ENCODE data around the gene STIM2.

The STIM2 gene

GRCh38 chr4:26931966-26932365 lies 71.3 kb downstream of the STIM2 start:
- Histone ChIP-seq H3K27me3 (ENCODE audit: control insufficient read depth, insufficient read depth, low read length) (no peaks in the 10 kb centered on the region), H3K9ac (ENCODE audit: low read depth, low read length) (no peak overlapping the region), H3K9me3 (ENCODE audit: control insufficient read depth, insufficient read depth, low read length) (no peaks in the 10 kb centered on the region), H3K4me1 (ENCODE audit: control insufficient read depth, insufficient read depth, low read length) (peaks cover 9% of the 10 kb centered on the region; the same call in 1 of the 2 replicates), H3K36me3 (ENCODE audit: control insufficient read depth, insufficient read depth, low read length) (no peaks in the 10 kb centered on the region), H3K27ac (ENCODE audit: low read depth, low read length) (no peak overlapping the region), H3K4me3 (ENCODE audit: low read depth, low read length) (no peak overlapping the region)

GRCh38 chr4:26935397-26935796 lies 74.8 kb downstream of the STIM2 start:
- Histone ChIP-seq H3K4me1 (ENCODE audit: control insufficient read depth, insufficient read depth, low read length) (peaks cover 19% of the 10 kb centered on the region), H3K36me3 (ENCODE audit: control insufficient read depth, insufficient read depth, low read length) (no peaks in the 10 kb centered on the region), H3K9me3 (ENCODE audit: control insufficient read depth, insufficient read depth, low read length) (no peaks in the 10 kb centered on the region), H3K9ac (ENCODE audit: low read depth, low read length) (no peak overlapping the region), H3K27me3 (ENCODE audit: control insufficient read depth, insufficient read depth, low read length) (no peaks in the 10 kb centered on the region), H3K4me3 (ENCODE audit: low read depth, low read length) (no peak overlapping the region), H3K27ac (ENCODE audit: low read depth, low read length) (no peak overlapping the region)

- Histone ChIP-seq H3K4me1 (ENCODE audit: control insufficient read depth, insufficient read depth, low read length) (peaks cover 20% of the 10 kb centered on the region), H3K9me3 (ENCODE audit: control insufficient read depth, insufficient read depth, low read length) (no peaks in the 10 kb centered on the region), H3K27me3 (ENCODE audit: control insufficient read depth, insufficient read depth, low read length) (no peaks in the 10 kb centered on the region), H3K9ac (ENCODE audit: low read depth, low read length) (no peak overlapping the region), H3K4me3 (ENCODE audit: low read depth, low read length) (no peak overlapping the region), H3K36me3 (ENCODE audit: control insufficient read depth, insufficient read depth, low read length) (no peaks in the 10 kb centered on the region), H3K27ac (ENCODE audit: low read depth, low read length) (no peak overlapping the region)
Observed at GRCh38 chr4:26936284-26937065, 75.8 kb downstream of the STIM2 start.

- no peaks in the 10 kb centered on the region for H3K27me3 ChIP-seq (ENCODE audit: control insufficient read depth, insufficient read depth, low read length)
- no peak overlapping the region for H3K27ac ChIP-seq (ENCODE audit: low read depth, low read length)
- no peaks in the 10 kb centered on the region for H3K9me3 ChIP-seq (ENCODE audit: control insufficient read depth, insufficient read depth, low read length)
- no peak overlapping the region for H3K4me3 ChIP-seq (ENCODE audit: low read depth, low read length)
- peaks cover 23% of the 10 kb centered on the region for H3K4me1 ChIP-seq (ENCODE audit: control insufficient read depth, insufficient read depth, low read length)
- H3K36me3 ChIP-seq (ENCODE audit: control insufficient read depth, insufficient read depth, low read length) = no peaks in the 10 kb centered on the region
- H3K9ac ChIP-seq (ENCODE audit: low read depth, low read length) = no peak overlapping the region
Observed at GRCh38 chr4:26937139-26937538, 76.5 kb downstream of the STIM2 start.

GRCh38 chr4:26937567-26937966 lies 76.9 kb downstream of the STIM2 start:
- H3K9me3 ChIP-seq (ENCODE audit: control insufficient read depth, insufficient read depth, low read length) = no peaks in the 10 kb centered on the region
- H3K9ac ChIP-seq (ENCODE audit: low read depth, low read length) = no peak overlapping the region
- no peaks in the 10 kb centered on the region for H3K27me3 ChIP-seq (ENCODE audit: control insufficient read depth, insufficient read depth, low read length)
- no peak overlapping the region for H3K27ac ChIP-seq (ENCODE audit: low read depth, low read length)
- no peak overlapping the region for H3K4me3 ChIP-seq (ENCODE audit: low read depth, low read length)
- H3K36me3 ChIP-seq (ENCODE audit: control insufficient read depth, insufficient read depth, low read length) = no peaks in the 10 kb centered on the region
- peaks cover 23% of the 10 kb centered on the region for H3K4me1 ChIP-seq (ENCODE audit: control insufficient read depth, insufficient read depth, low read length)

- no peak overlapping the region for H3K4me3 ChIP-seq (ENCODE audit: low read depth, low read length)
- H3K4me1 ChIP-seq (ENCODE audit: control insufficient read depth, insufficient read depth, low read length) = peaks cover 23% of the 10 kb centered on the region
- H3K27ac ChIP-seq (ENCODE audit: low read depth, low read length) = no peak overlapping the region
- no peaks in the 10 kb centered on the region for H3K27me3 ChIP-seq (ENCODE audit: control insufficient read depth, insufficient read depth, low read length)
- H3K36me3 ChIP-seq (ENCODE audit: control insufficient read depth, insufficient read depth, low read length) = no peaks in the 10 kb centered on the region
- H3K9me3 ChIP-seq (ENCODE audit: control insufficient read depth, insufficient read depth, low read length) = no peaks in the 10 kb centered on the region
- H3K9ac ChIP-seq (ENCODE audit: low read depth, low read length) = no peak overlapping the region
Observed at GRCh38 chr4:26938516-26938915, 77.9 kb downstream of the STIM2 start.

GRCh38 chr4:26941951-26942350 lies 81.3 kb downstream of the STIM2 start:
- H3K4me1 ChIP-seq (ENCODE audit: control insufficient read depth, insufficient read depth, low read length) = peaks cover 23% of the 10 kb centered on the region
- no peak overlapping the region for H3K4me3 ChIP-seq (ENCODE audit: low read depth, low read length)
- H3K27me3 ChIP-seq (ENCODE audit: control insufficient read depth, insufficient read depth, low read length) = no peaks in the 10 kb centered on the region
- H3K27ac ChIP-seq (ENCODE audit: low read depth, low read length) = no peak overlapping the region
- no peak overlapping the region for H3K9ac ChIP-seq (ENCODE audit: low read depth, low read length)
- H3K36me3 ChIP-seq (ENCODE audit: control insufficient read depth, insufficient read depth, low read length) = no peaks in the 10 kb centered on the region
- H3K9me3 ChIP-seq (ENCODE audit: control insufficient read depth, insufficient read depth, low read length) = no peaks in the 10 kb centered on the region

GRCh38 chr4:26942871-26943270 lies 82.2 kb downstream of the STIM2 start:
- peaks cover 23% of the 10 kb centered on the region for H3K4me1 ChIP-seq (ENCODE audit: control insufficient read depth, insufficient read depth, low read length)
- H3K9ac ChIP-seq (ENCODE audit: low read depth, low read length) = no peak overlapping the region
- no peaks in the 10 kb centered on the region for H3K9me3 ChIP-seq (ENCODE audit: control insufficient read depth, insufficient read depth, low read length)
- H3K36me3 ChIP-seq (ENCODE audit: control insufficient read depth, insufficient read depth, low read length) = no peaks in the 10 kb centered on the region
- no peak overlapping the region for H3K27ac ChIP-seq (ENCODE audit: low read depth, low read length)
- H3K4me3 ChIP-seq (ENCODE audit: low read depth, low read length) = no peak overlapping the region
- no peaks in the 10 kb centered on the region for H3K27me3 ChIP-seq (ENCODE audit: control insufficient read depth, insufficient read depth, low read length)

GRCh38 chr4:26943391-26943790 lies 82.8 kb downstream of the STIM2 start:
- no peak overlapping the region for H3K4me3 ChIP-seq (ENCODE audit: low read depth, low read length)
- no peaks in the 10 kb centered on the region for H3K27me3 ChIP-seq (ENCODE audit: control insufficient read depth, insufficient read depth, low read length)
- peaks cover 23% of the 10 kb centered on the region for H3K4me1 ChIP-seq (ENCODE audit: control insufficient read depth, insufficient read depth, low read length)
- H3K27ac ChIP-seq (ENCODE audit: low read depth, low read length) = no peak overlapping the region
- H3K9ac ChIP-seq (ENCODE audit: low read depth, low read length) = no peak overlapping the region
- H3K9me3 ChIP-seq (ENCODE audit: control insufficient read depth, insufficient read depth, low read length) = no peaks in the 10 kb centered on the region
- no peaks in the 10 kb centered on the region for H3K36me3 ChIP-seq (ENCODE audit: control insufficient read depth, insufficient read depth, low read length)

- H3K36me3 ChIP-seq (ENCODE audit: control insufficient read depth, insufficient read depth, low read length) = no peaks in the 10 kb centered on the region
Observed at GRCh38 chr4:26945794-26946193, 85.2 kb downstream of the STIM2 start.

GRCh38 chr4:26947318-26947717 lies 86.7 kb downstream of the STIM2 start:
- H3K9me3 ChIP-seq (ENCODE audit: control insufficient read depth, insufficient read depth, low read length) = no peaks in the 10 kb centered on the region
- H3K27me3 ChIP-seq (ENCODE audit: control insufficient read depth, insufficient read depth, low read length) = no peaks in the 10 kb centered on the region
- H3K4me3 ChIP-seq (ENCODE audit: low read depth, low read length) = no peak overlapping the region
- H3K9ac ChIP-seq (ENCODE audit: low read depth, low read length) = no peak overlapping the region
- H3K36me3 ChIP-seq (ENCODE audit: control insufficient read depth, insufficient read depth, low read length) = no peaks in the 10 kb centered on the region
- H3K27ac ChIP-seq (ENCODE audit: low read depth, low read length) = no peak overlapping the region
- no peaks in the 10 kb centered on the region; the same call in 1 of the 2 replicates for H3K4me1 ChIP-seq (ENCODE audit: control insufficient read depth, insufficient read depth, low read length)

More at GRCh38 chr4:26945794-26946193, 85.2 kb downstream of the STIM2 start:
- H3K4me1 ChIP-seq (ENCODE audit: control insufficient read depth, insufficient read depth, low read length) = peaks cover 9% of the 10 kb centered on the region
- H3K4me3 ChIP-seq (ENCODE audit: low read depth, low read length) = no peak overlapping the region
- H3K9ac ChIP-seq (ENCODE audit: low read depth, low read length) = no peak overlapping the region
- no peak overlapping the region for H3K27ac ChIP-seq (ENCODE audit: low read depth, low read length)
- no peaks in the 10 kb centered on the region for H3K9me3 ChIP-seq (ENCODE audit: control insufficient read depth, insufficient read depth, low read length)
- no peaks in the 10 kb centered on the region for H3K27me3 ChIP-seq (ENCODE audit: control insufficient read depth, insufficient read depth, low read length)

Measured in HUES48 (cell line).